Bronchial epithelial cell (primary cell): ENCODE data around the gene ANKRD53. TPM values are rescaled to one million over a fixed set of nuclear protein-coding genes. Genes with fewer than 3 reads are reported as not detected.

Experiments
- DNase-seq: peaks from one replicate; pipeline ENCODE4 v3.0.0-alpha.2; 2010; ENCODE audit warnings: low read depth
- FAIRE-seq: peaks from 2 replicates; lab custom pipeline; 2011; peaks lifted over from hg19 to GRCh38; lab: Jason Lieb, UNC
- H3K27me3 ChIP-seq: 2 replicates; pipeline ENCODE4 v1.5.1; 2011; ENCODE audit warnings: low read length; ENCODE audit not compliant: control insufficient read depth, insufficient read depth
- H3K36me3 ChIP-seq: 2 replicates; pipeline ENCODE4 v1.5.1; 2011; ENCODE audit warnings: low read length; ENCODE audit not compliant: control insufficient read depth, insufficient read depth
- H3K4me3 ChIP-seq: 2 replicates; pipeline ENCODE4 v1.5.1; 2011; ENCODE audit warnings: mild to moderate bottlenecking, low read depth, low read length, control low read depth
- CTCF ChIP-seq: IDR thresholded peaks from 2 replicates; pipeline ENCODE4 v1.5.1; 2011; ENCODE audit warnings: mild to moderate bottlenecking, moderate library complexity, low read length, control low read depth, inconsistent platforms; ENCODE audit not compliant: insufficient read depth, severe bottlenecking
- total RNA-seq: library from RNA; depleted of rRNA; stranded (reverse); fragments of >200 nt; gene quantifications from 2 replicates; pipeline ENCODE4 v1.2.1, GENCODE V29; 2014

The ANKRD53 gene
- total RNA-seq, 1 donor from 2014 or later = not detected

- Histone ChIP-seq H3K27me3 (no peaks in the 10 kb centered on the region), H3K36me3 (no peaks in the 10 kb centered on the region), H3K4me3 (no peak overlapping the region)
- FAIRE-seq (no peak), DNase-seq (no peak)
- no peak for TF ChIP-seq CTCF
Measured at GRCh38 chr2:70962885-70963878, 15.2 kb upstream of the ANKRD53 start.

DNA sequence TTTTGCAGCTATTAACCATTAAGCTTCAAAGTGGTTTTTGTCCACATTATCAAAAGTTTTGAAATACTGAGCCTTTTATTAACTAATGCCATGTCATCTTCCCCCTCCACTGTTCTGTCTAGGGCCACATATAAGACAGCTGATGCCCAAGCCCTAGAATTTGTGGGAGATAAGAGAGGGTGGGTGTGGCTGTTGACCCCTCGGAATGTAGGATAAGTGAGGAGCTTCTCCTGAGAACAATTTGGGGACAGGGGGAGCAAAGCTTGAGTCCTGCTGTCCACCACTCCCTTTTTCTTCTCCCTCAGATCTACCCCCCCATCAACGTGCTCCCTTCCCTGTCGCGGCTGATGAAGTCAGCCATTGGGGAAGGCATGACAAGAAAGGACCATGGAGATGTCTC, 14.3 kb upstream of the ANKRD53 start:
- Histone ChIP-seq H3K27me3 (no peaks in the 10 kb centered on the region), H3K36me3 (no peaks in the 10 kb centered on the region), H3K4me3 (no peak overlapping the region)
- FAIRE-seq (no peak), DNase-seq (no peak)
- no peak for TF ChIP-seq CTCF

DNA sequence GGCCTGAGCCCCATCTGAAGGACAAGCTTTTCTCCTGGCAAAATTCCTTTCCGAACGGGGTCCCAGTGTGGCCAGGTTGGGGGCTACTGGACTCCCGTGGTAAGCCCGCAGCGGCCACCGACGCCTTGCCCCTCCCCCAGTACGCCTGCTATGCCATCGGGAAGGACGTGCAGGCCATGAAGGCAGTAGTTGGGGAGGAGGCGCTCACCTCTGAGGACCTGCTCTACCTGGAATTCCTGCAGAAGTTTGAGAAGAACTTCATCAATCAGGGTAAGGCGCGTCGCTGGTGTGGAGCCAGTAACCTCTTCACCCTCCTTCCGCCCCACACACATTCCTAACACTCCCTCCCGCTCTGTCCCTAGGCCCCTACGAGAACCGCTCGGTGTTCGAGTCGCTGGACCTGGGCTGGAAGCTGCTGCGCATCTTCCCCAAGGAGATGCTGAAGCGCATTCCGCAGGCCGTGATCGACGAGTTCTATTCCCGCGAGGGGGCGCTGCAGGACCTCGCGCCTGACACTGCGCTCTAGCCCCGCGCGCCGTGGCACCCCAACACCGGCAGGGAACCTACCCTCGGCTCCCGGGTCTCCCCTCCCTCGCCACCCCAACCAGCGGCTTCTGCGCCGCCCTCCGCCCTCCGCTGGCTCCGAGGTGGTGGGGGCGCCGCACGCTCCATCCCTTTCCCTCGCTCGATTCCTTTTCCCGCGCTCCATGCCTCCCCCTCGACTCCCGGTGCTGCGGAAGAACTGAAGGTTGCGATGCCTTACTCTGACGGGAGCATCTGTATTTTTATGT, 13.6 kb upstream of the ANKRD53 start:
- no peaks in the 10 kb centered on the region for H3K27me3 ChIP-seq
- TF ChIP-seq CTCF = peak; percentile 92
- FAIRE-seq = no peak
- H3K4me3 ChIP-seq = peak overlapping the region; percentile 11
- peak; percentile 30 for DNase-seq
- no peaks in the 10 kb centered on the region for H3K36me3 ChIP-seq

DNA sequence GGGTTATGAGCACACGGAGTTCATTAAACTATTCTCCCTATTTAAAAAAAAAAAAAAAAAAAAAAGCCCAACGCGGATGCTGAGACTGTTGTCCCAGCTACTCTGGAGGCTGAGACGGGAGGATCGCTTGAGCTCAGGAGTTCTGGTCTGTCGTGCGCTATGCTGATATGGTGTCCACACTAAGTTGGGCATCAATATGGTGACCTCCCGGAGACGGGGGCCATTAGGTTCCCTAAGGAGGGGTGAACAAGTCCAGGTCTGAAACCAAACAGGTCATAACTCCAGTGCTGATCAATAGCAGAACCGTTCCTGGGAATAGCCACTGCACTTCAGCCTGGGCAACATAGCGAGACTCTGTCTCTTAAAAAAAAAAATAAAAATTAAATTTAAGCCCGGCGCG, 12.9 kb upstream of the ANKRD53 start:
- DNase-seq (no peak), FAIRE-seq (no peak)
- H3K27me3 ChIP-seq = no peaks in the 10 kb centered on the region
- no peak for TF ChIP-seq CTCF
- H3K4me3 ChIP-seq = no peak overlapping the region
- no peaks in the 10 kb centered on the region for H3K36me3 ChIP-seq

DNA sequence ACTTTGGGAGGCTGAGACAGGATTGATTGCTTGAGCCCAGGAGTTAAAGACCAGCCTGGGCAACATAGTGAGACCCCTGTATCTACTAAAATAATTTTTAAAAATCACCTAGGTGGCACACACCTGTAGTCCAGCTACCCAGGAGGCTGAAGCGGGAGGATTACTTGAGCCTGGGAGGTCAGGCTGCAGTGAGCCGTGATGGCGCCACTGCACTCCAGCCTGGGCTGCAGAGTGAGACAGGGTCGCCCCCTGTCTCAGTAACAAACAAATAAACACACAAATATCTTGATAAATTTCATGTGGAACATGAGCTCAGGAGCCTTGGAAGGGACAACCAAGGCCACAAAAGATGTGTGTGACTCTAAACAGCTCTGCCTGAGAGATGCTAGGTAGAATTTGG, 11.7 kb upstream of the ANKRD53 start:
- DNase-seq (no peak), FAIRE-seq (no peak)
- no peak for TF ChIP-seq CTCF
- Histone ChIP-seq H3K27me3 (no peaks in the 10 kb centered on the region), H3K4me3 (no peak overlapping the region), H3K36me3 (no peaks in the 10 kb centered on the region)
